ENCODE measurements around the gene MFN1. TPM values are rescaled to one million over a fixed set of nuclear protein-coding genes. Genes with fewer than 3 reads are reported as not detected.
"Not testable (repeated sequence)": the region's sequence is repeated elsewhere in the genome, so short reads cannot be mapped to it uniquely, and the experiment has no call there.

Gene MFN1
- 10 to 100 TPM in 11 of 12 donors, not detected in 1; 32.1 to 69.0 (median 53.8) TPM for polyA plus RNA-seq (ENCODE audit: insufficient read length in 12 of 12)
- long read RNA-seq, donor 1, partial matches to known transcripts: 25 of 25 reads
- long read RNA-seq, donor 1, other reads (novel, unspliced or antisense): 0 of 25 reads
- long read RNA-seq, donor 2, full-length matches to known transcripts: 2 of 2 reads
- long read RNA-seq, donor 2, partial matches to known transcripts: 0 of 2 reads
- long read RNA-seq, donor 2, other reads (novel, unspliced or antisense): 0 of 2 reads
- long read RNA-seq, donor 3, full-length matches to known transcripts: 2 of 2 reads
- long read RNA-seq, donor 3, partial matches to known transcripts: 0 of 2 reads
- long read RNA-seq, donor 3, other reads (novel, unspliced or antisense): 0 of 2 reads
- long read RNA-seq, donor 4: 0 reads
- long read RNA-seq, donor 5, full-length matches to known transcripts: 3 of 3 reads
- long read RNA-seq, donor 5, partial matches to known transcripts: 0 of 3 reads
- long read RNA-seq, donor 5, other reads (novel, unspliced or antisense): 0 of 3 reads
- long read RNA-seq, donor 6, full-length matches to known transcripts: 3 of 3 reads
- long read RNA-seq, donor 6, partial matches to known transcripts: 0 of 3 reads
- long read RNA-seq, donor 6, other reads (novel, unspliced or antisense): 0 of 3 reads
- long read RNA-seq, donor 7, full-length matches to known transcripts: 1 of 1 reads
- long read RNA-seq, donor 7, partial matches to known transcripts: 0 of 1 reads
- long read RNA-seq, donor 7, other reads (novel, unspliced or antisense): 0 of 1 reads
- long read RNA-seq, donor 8, full-length matches to known transcripts: 1 of 7 reads
- long read RNA-seq, donor 8, partial matches to known transcripts: 6 of 7 reads
- long read RNA-seq, donor 8, other reads (novel, unspliced or antisense): 0 of 7 reads
- long read RNA-seq, donor 9, full-length matches to known transcripts: 2 of 2 reads
- long read RNA-seq, donor 9, partial matches to known transcripts: 0 of 2 reads
- long read RNA-seq, donor 9, other reads (novel, unspliced or antisense): 0 of 2 reads
- long read RNA-seq, donor 10, full-length matches to known transcripts: 4 of 9 reads
- long read RNA-seq, donor 10, partial matches to known transcripts: 5 of 9 reads
- long read RNA-seq, donor 10, other reads (novel, unspliced or antisense): 0 of 9 reads
- long read RNA-seq, donor 11, full-length matches to known transcripts: 2 of 21 reads
- long read RNA-seq, donor 11, partial matches to known transcripts: 19 of 21 reads
- long read RNA-seq, donor 11, other reads (novel, unspliced or antisense): 0 of 21 reads

DNA sequence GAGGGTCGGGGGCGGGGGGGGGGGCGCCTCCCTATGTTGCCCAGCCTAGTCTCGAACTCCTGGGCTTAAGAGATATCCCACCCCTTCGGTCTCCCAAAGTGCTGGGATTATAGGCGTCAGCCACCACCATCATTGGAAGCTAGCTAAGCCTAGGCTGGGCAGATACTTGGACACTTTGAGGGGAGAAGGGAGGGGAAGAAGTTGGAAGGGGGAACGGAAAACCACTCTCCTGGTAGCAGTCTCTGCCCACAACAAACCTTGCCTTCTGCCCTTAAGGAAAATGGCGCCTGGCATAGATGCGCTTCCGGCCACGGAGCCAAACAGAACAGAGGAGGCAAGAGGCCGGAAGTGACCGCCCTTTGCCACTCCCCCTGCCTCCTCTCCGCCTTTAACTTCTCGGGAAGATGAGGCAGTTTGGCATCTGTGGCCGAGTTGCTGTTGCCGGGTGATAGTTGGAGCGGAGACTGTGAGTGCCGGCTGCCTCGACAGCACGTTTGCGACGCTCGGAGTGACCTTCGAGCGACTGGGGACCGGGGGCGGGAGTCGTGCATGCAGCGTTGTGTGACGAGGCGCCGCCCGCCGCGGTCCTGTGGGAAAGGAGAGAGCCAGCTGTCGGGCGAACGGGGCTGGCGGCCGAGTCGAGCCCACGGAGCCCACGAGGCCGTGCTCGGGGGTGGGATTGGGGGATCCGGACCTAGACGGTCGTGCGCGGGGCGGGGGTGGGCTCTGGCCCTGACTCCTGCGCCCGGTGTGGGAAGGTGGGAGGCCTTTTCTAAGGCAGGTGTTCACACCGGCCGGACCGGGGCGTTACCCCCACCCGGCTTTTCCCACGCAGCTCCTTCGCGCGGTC, at the start of gene MFN1:
Gene MFN1 (plus strand): TSS at position 365 of the 850 bp plus-strand sequence. CDS start 1,143 bp downstream, outside the sequence.
- peak; percentile 98 for DNase-seq

- DNase-seq: no peak
These were observed 49.4 kb upstream of the MFN1 start for GRCh38 chr3:179297971-179298725.

- no peak for DNase-seq
These were observed 48.2 kb upstream of the MFN1 start for GRCh38 chr3:179299316-179299715.

GRCh38 chr3:179299999-179300613, 47.4 kb upstream of the MFN1 start:
- DNase-seq: no peak

- no peak for DNase-seq
These were observed 45.9 kb upstream of the MFN1 start for GRCh38 chr3:179301645-179302044.

- no peak for DNase-seq
These were observed 45.4 kb upstream of the MFN1 start for GRCh38 chr3:179302111-179302510.

- no peak for DNase-seq
These were observed 42.9 kb upstream of the MFN1 start for GRCh38 chr3:179304605-179305004.

DNA sequence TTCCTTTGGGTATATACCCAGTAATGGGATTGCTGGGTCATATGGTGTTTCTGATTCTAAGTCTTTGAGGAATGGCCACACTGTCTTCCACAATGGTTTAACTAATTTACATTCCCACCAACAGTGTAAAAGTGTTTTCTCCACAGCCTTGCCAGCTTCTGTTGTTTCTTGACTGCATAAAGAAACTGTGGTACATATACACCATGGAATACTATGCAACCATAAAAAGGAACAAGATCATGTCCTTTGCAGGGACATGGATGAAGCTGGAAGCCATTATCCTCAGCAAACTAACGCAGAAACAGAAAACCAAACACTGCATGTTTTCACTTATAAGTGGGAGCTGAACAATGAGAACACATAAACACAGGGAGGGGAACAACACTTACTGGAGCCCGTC, 40.1 kb upstream of the MFN1 start:
- not testable (repeated sequence) for DNase-seq

GRCh38 chr3:179308001-179308400, 39.5 kb upstream of the MFN1 start:
- DNase-seq: no peak

GRCh38 chr3:179309225-179310078, 38.1 kb upstream of the MFN1 start:
- no peak for DNase-seq

GRCh38 chr3:179318876-179319275, 28.6 kb upstream of the MFN1 start:
- DNase-seq: no peak

- peak; percentile 46 for DNase-seq
These were observed 25.7 kb upstream of the MFN1 start for GRCh38 chr3:179321668-179322285.

- peak; percentile 85 for DNase-seq
These were observed 25.0 kb upstream of the MFN1 start, which contains the start of gene ZNF639 for GRCh38 chr3:179322286-179323196. Gene ZNF639 (plus strand): TSS chr3:179323031. CDS start chr3:179328294, 5,263 bp downstream.

DNA sequence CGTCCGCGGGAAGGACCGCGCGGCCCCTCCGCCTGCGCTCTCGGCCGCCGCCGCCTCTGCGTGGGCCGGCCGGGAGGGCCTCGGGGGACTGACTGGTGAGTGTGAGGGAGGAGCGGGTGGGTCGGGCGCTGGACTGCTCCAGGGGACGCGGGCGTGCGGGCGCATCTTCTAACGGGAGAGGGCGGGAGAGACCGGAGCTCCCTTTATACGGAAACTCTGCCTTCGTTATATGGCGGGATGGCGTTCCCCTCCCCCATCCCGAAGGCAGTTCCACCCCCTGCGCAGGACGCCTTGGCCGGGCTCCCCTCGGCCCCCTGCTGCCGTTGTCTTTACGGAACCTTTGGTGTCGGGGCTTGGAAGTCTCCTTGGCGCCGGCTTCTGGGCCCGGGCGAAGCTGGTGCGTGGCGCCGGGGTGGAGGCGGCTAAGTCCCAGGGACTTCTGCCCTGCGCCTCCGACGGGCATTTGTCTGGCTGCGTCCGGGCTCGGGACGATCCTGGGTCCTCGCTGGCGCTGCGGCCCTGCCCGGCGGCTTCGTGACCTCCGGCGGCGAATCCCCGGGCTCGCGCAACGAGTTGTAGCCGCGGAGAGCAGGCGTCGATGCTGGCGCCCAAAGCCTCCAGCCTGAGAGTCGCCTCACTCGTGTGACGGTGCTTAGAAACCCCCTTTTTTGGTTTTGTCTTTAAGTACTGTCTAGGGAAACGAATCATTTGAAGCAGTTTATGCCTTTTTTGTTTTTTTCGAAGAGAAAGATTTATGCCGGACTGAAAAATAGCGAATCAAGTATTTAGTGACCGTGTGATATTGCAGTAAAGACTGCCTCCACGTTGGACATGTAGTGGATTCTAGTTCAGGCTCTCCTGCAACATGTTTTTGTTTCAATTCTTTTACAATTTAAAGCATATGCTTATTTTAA, 24.1 kb upstream of the MFN1 start:
- DNase-seq: peak; percentile 74

GRCh38 chr3:179324270-179324754, 23.2 kb upstream of the MFN1 start:
- DNase-seq: peak; percentile 18
